SK-N-SH (cell line): ENCODE data around the gene FOXP1. TPM values are rescaled to one million over a fixed set of nuclear protein-coding genes. Genes with fewer than 3 reads are reported as not detected.
A peak's percentile ranks its signal among the peaks of the same experiment; 100 is the strongest.

Experiments
- CTCF ChIA-PET: fragments of 300-600, 350-600 bp; formaldehyde crosslinking; extraction: SDS; loops from one replicate; lab custom pipeline; 2021; lab: Yijun Ruan, JAX
- POLR2A ChIA-PET: fragments of 350-600 bp; sonication (Branson Sonifier 250); formaldehyde crosslinking; extraction: SDS; loops from one replicate; lab custom pipeline; 2020; ENCODE audit warnings: antibody characterized with exemption, inconsistent platforms; lab: Yijun Ruan, JAX
- DNase-seq: peaks from one replicate; pipeline ENCODE4 v3.0.0; 2012
- H2AFZ ChIP-seq: fragments of 200-600 bp; sonication (generic); 2 replicates; pipeline ENCODE4 v1.8.1; 2016; ENCODE audit warnings: antibody characterized with exemption, mild to moderate bottlenecking, low read depth
- H3F3A ChIP-seq: fragments of 200-600 bp; sonication (generic); replicated peaks from 2 replicates; pipeline ENCODE3; 2016; ENCODE audit warnings: antibody characterized with exemption, mild to moderate bottlenecking; ENCODE audit not compliant: insufficient read depth
- H3K27ac ChIP-seq, 2 experiments: fragments of 200-500 bp in 1 of 2; fragments of 200-600 bp in 1 of 2; sonication (Bioruptor generic) in 1 of 2; sonication (generic), shearing (Covaris generic) in 1 of 2; 2 replicates each; pipeline versions ENCODE4 v1.5.1 to v1.6.1; 2014 to 2016; ENCODE audit warnings: low read depth in 2 of 2, inconsistent platforms in 1 of 2, low read length in 1 of 2, mild to moderate bottlenecking in 1 of 2, mixed read lengths in 1 of 2
- H3K27me3 ChIP-seq: fragments of 200-600 bp; sonication (generic), shearing (Covaris generic); 2 replicates; pipeline ENCODE4 v1.6.1; 2016; ENCODE audit warnings: mixed run types; ENCODE audit not compliant: insufficient read depth
- H3K36me3 ChIP-seq, 2 experiments: fragments of 200-500 bp in 1 of 2; fragments of 200-600 bp in 1 of 2; sonication (Bioruptor generic) in 1 of 2; sonication (generic) in 1 of 2; replicated peaks in 1 of 2; 2 replicates each; pipeline versions ENCODE3 to v1.5.1; 2014 to 2016; ENCODE audit warnings: low read length in 1 of 2, mild to moderate bottlenecking in 1 of 2; ENCODE audit not compliant: insufficient read depth in 2 of 2, control insufficient read depth in 1 of 2
- H3K4me1 ChIP-seq, 2 experiments: fragments of 200-500 bp in 1 of 2; fragments of 200-600 bp in 1 of 2; sonication (Bioruptor generic) in 1 of 2; sonication (generic), shearing (Covaris generic) in 1 of 2; 2 replicates each; pipeline versions ENCODE4 v1.5.1 to v1.6.1; 2014 to 2016; ENCODE audit warnings: low read depth in 1 of 2, low read length in 1 of 2, mixed run types in 1 of 2; ENCODE audit not compliant: insufficient read depth in 2 of 2, control insufficient read depth in 1 of 2
- H3K4me2 ChIP-seq: fragments of 200-600 bp; sonication (generic), shearing (Covaris generic); 2 replicates; pipeline ENCODE4 v1.6.1; 2017; ENCODE audit warnings: mixed run types
- H3K4me3 ChIP-seq, 2 experiments: fragments of 200-500 bp in 1 of 2; fragments of 200-600 bp in 1 of 2; sonication (Bioruptor generic) in 1 of 2; sonication (generic), shearing (Covaris generic) in 1 of 2; 2 replicates each; pipeline versions ENCODE4 v1.5.1 to v1.8.1; 2014 to 2016; ENCODE audit warnings: low read depth in 2 of 2, inconsistent platforms in 1 of 2, low read length in 1 of 2, mild to moderate bottlenecking in 1 of 2, mixed read lengths in 1 of 2, moderate library complexity in 1 of 2
- H3K79me2 ChIP-seq: fragments of 200-600 bp; sonication (generic); 2 replicates; pipeline ENCODE4 v1.8.1; 2017; ENCODE audit warnings: mild to moderate bottlenecking; ENCODE audit not compliant: insufficient read depth
- H3K9ac ChIP-seq: fragments of 200-600 bp; sonication (generic); 2 replicates; pipeline ENCODE4 v1.6.1; 2017; ENCODE audit warnings: mixed run types
- H3K9me2 ChIP-seq: fragments of 200-600 bp; sonication (generic); 2 replicates; pipeline ENCODE4 v1.6.1; 2017; ENCODE audit warnings: mixed run types
- H3K9me3 ChIP-seq: fragments of 200-600 bp; sonication (generic); 2 replicates; pipeline ENCODE4 v1.6.1; 2017; ENCODE audit warnings: mixed run types, mild to moderate bottlenecking, moderate library complexity
- H4K20me1 ChIP-seq: fragments of 200-600 bp; sonication (generic); 2 replicates; pipeline ENCODE4 v1.6.1; 2017; ENCODE audit warnings: mild to moderate bottlenecking, mixed run types; ENCODE audit not compliant: insufficient read depth
- EP300 ChIP-seq, 2 experiments: IDR thresholded peaks; 2 replicates each; pipeline versions ENCODE4 v1.4.0 to v1.6.1; 2012; ENCODE audit warnings: borderline replicate concordance in 1 of 2, low read depth in 1 of 2, low read length in 1 of 2
- MXI1 ChIP-seq: IDR thresholded peaks from 2 replicates; pipeline ENCODE4 v1.6.1; 2012; ENCODE audit warnings: mild to moderate bottlenecking, low read depth, low read length, improper control_type of control experiment
- PBX3 ChIP-seq: IDR thresholded peaks from 2 replicates; pipeline ENCODE4; 2012
- RCOR1 ChIP-seq: fragments of 150-350 bp; IDR thresholded peaks from 2 replicates; pipeline ENCODE4 v1.6.1; 2017; ENCODE audit warnings: antibody characterized with exemption, low read length
- RXRA ChIP-seq: IDR thresholded peaks from 2 replicates; pipeline ENCODE4 v1.4.0; 2012; ENCODE audit warnings: low read depth, mild to moderate bottlenecking, borderline replicate concordance
- SIN3A ChIP-seq: IDR thresholded peaks from 2 replicates; pipeline ENCODE4 v1.6.1; 2012; ENCODE audit warnings: low read depth, mild to moderate bottlenecking, low read length, moderate library complexity, borderline replicate concordance
- SMC3 ChIP-seq: IDR thresholded peaks from 2 replicates; pipeline ENCODE4 v1.6.1; 2012; ENCODE audit warnings: low read depth, low read length, improper control_type of control experiment
- TCF12 ChIP-seq: IDR thresholded peaks from 2 replicates; pipeline ENCODE4 v1.4.0; 2012
- USF1 ChIP-seq: IDR thresholded peaks from 2 replicates; pipeline ENCODE4 v1.4.0; 2012; ENCODE audit warnings: low read depth, borderline replicate concordance
- ZBTB33 ChIP-seq: IDR thresholded peaks from 2 replicates; pipeline ENCODE4 v1.4.0; 2012; ENCODE audit warnings: low read depth, borderline replicate concordance
- WGBS: methylation state at CpG from one replicate; pipeline ENCODE4 v1.1.6; 2017; ENCODE audit warnings: low lambda C conversion rate; 5-methylcytosine and 5-hydroxymethylcytosine counted together
- polyA plus RNA-seq, 3 experiments: library from polyadenylated mRNA; depleted of rRNA; stranded (reverse); fragments of >200 nt; gene quantifications; 2 replicates each; pipeline ENCODE4 v1.2.3, GENCODE V29; 2012

Gene FOXP1
- polyA plus RNA-seq, 1 of the 3 experiments (the other 2 are of a cell fraction), result 8.8 TPM

GRCh38 chr3:71339049-71339448 lies 244.5 kb downstream of the FOXP1 start:
- H3F3A ChIP-seq, result peaks cover 27% of the 10 kb centered on the region
- POLR2A ChIA-PET, result no interaction called here
- H3K36me3 ChIP-seq, result peaks cover 0 to 19% of the 10 kb centered on the region in 2 experiments
- no peaks in the 10 kb centered on the region for H3K9me2 ChIP-seq
- no peak overlapping the region for H2AFZ ChIP-seq
- no peaks in the 10 kb centered on the region for H3K9me3 ChIP-seq
- H3K27me3 ChIP-seq, result no peaks in the 10 kb centered on the region
- CTCF ChIA-PET, result no interaction called here
- no peak overlapping the region for H3K4me3 ChIP-seq
- H3K4me2 ChIP-seq, result no peak overlapping the region
- peaks cover 75% of the 10 kb centered on the region for H3K79me2 ChIP-seq
- no peak overlapping the region for H3K9ac ChIP-seq
- TF ChIP-seq ZBTB33, result no peak
- 0 out of 2 replicates have a peak, but pooled peaks have one; percentile 14 for TF ChIP-seq TCF12
- WGBS, result 77% methylated on average over 4 of the region's 4 CpGs
- DNase-seq, result no peak
- no peak overlapping the region for H3K27ac ChIP-seq
- peaks cover 0 to 12% of the 10 kb centered on the region in 2 experiments; a peak in 1 of 4 replicates for H3K4me1 ChIP-seq
- H4K20me1 ChIP-seq, result no peaks in the 10 kb centered on the region

- Histone ChIP-seq H3K9me2 (no peaks in the 10 kb centered on the region), H3K79me2 (peaks cover 60% of the 10 kb centered on the region; the same call in 1 of the 2 replicates)
- no peak for DNase-seq
- TF ChIP-seq PBX3 (no peak), EP300 (IDR thresholded peaks at IDR 0.05; ENCODE audit: borderline replicate concordance in 1 of 2, low read depth in 1 of 2, low read length in 1 of 2) (no peak), RCOR1 (no peak), SIN3A (no peak), USF1 (no peak), MXI1 (no peak), RXRA (no peak), SMC3 (no peak)
- TF ChIP-seq, all 33 proteins: peak for 0
- no peaks in the 10 kb centered on the region for H4K20me1 ChIP-seq
- no peaks in the 10 kb centered on the region for H3K27me3 ChIP-seq
- 87% methylated on average over 4 of the region's 4 CpGs for WGBS
- H3K9ac ChIP-seq, result no peak overlapping the region
- H3K36me3 ChIP-seq, result peaks cover 0 to 22% of the 10 kb centered on the region in 2 experiments
- no peak overlapping the region for H3K27ac ChIP-seq
- ChIA-PET POLR2A (no interaction called here), CTCF (interaction anchor here (0.5 kb wide), 1 partner anchor 17 kb away, joined by 3 read pairs; no protein-coding TSS in a partner anchor)
- no peak overlapping the region for H2AFZ ChIP-seq
- no peaks in the 10 kb centered on the region for H3K9me3 ChIP-seq
- no peak overlapping the region for H3K4me2 ChIP-seq
- H3K4me1 ChIP-seq, result no peaks in the 10 kb centered on the region
- no peak overlapping the region for H3K4me3 ChIP-seq
- H3F3A ChIP-seq, result no peaks in the 10 kb centered on the region
Measured at GRCh38 chr3:71332813-71333212, 250.7 kb downstream of the FOXP1 start.
